AG10803 (cell line): Measurements from ENCODE around the gene C1D.

ENCODE experiments used
- DNase-seq: peaks from one replicate; pipeline ENCODE4 v3.0.0; 2010; ENCODE audit warnings: low read depth
- H3K4me3 ChIP-seq: 2 replicates; pipeline ENCODE4 v1.5.1; 2011; ENCODE audit warnings: mild to moderate bottlenecking, low read length, control low read depth
- CTCF ChIP-seq: conservative IDR thresholded peaks from 2 replicates; pipeline ENCODE4 v1.5.1; 2011; ENCODE audit warnings: mild to moderate bottlenecking, low read length, control low read depth, inconsistent platforms

The C1D gene

DNA sequence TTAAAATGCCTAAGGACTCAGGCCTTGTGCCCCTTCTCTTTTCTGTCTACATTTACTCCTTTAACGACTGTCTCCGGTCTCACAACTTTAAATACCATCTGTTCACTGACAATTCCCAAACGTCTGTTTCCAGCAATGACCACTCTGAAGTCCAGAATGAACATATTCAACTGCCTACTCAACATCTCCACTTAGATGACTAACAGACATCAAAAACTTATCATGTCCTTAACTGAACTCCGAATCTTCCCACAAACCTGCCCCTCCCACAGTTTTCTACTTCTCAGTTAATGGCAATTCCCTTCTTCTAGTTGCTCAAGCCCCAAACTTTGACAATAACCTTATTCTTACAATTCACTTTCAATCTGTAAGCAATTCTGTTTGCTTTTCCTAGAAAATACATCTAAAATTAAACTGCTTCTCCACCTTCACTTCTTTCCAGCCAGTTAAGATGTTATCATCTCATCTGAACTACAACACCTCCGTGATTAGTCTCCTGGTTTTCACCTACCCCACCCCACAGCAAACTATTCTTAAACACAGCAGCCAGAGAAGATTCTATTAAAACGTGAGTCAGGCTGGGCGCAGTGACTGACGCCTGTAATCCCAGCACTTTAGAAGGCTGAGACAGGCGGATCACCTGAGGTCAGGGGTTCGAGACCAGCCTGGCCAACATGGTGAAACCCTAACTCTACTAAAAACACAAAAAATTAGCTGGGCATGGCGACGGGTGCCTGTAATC is 2.8 kb downstream of the C1D start:
- no peak for TF ChIP-seq CTCF
- DNase-seq: peak; percentile 45
- no peak overlapping the region for H3K4me3 ChIP-seq

DNA sequence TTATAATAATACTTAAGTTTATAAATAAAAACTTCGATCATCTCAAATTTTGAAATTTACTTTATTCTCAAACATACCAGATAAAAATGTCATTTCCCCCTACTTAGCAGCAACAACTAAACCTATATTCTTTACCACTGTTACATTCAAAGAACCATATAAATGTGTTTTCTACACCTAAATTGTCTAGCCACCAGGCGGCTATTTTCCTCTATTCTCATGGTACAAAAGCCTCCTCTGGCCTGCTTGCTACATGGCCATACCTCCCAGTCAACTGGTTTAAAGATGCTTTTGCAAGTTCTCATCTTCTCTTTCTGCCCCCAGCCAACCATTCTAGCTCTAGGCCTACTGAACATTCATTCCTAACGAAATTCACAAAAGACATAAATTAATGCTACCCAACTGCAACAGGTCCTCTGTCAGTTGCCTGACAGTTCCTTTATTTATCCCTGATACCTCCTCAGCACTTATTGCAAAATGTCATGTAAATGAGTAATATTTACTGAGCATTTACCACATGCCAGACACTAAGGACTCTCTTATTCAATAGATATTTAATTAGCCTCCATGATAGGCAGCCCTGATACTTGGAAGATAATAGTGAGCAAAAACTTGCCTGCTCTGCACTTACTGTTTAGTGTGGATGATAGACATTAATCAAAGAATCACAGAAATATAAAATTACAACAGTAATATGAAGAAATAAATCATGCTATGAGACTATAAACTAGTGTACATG is 5.0 kb downstream of the C1D start:
- TF ChIP-seq CTCF: no peak
- no peak overlapping the region for H3K4me3 ChIP-seq
- no peak for DNase-seq

DNA sequence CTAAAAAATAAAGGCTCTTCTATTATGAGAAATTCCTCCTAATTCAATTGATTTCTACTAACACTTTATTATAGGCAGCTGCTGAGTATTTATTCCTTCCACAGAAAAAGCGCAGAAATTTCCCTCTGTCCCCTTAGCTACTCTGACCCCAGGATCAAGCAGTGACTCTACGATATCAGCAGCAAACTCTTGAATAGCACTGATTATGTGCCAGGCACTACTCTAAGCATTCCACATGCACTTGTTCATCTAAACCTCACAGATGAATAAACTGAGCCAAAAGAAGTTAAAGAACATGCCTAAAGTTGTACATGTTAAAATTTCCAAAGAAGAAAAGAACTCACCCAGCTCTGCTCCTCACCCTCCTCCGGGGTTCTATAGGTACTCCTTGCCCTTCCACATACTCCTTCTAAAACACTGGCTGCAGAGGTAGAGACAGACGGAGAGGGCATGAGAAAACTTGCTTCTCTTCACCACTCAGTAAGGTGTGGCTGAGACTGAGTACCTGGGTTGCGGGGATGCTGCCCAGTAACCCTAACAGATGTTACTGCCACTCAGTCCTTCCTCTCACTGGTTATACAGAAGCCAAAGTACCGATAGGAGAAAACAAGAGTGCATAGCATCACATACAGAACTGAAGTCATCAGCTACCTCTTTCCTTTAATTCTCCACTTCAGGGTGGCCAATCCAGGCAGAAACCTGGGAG is 9.9 kb downstream of the C1D start:
- DNase-seq: peak; percentile 18
- no peak overlapping the region for H3K4me3 ChIP-seq
- TF ChIP-seq CTCF: no peak

GRCh38 chr2:68050353-68050752 is 12.5 kb downstream of the C1D start:
- TF ChIP-seq CTCF: no peak
- DNase-seq: no peak
- H3K4me3 ChIP-seq: no peak overlapping the region

GRCh38 chr2:68046642-68047240 is 16.1 kb downstream of the C1D start:
- TF ChIP-seq CTCF: no peak
- no peak for DNase-seq
- no peak overlapping the region for H3K4me3 ChIP-seq

- no peak overlapping the region for H3K4me3 ChIP-seq
- DNase-seq: no peak
- TF ChIP-seq CTCF: no peak
These were observed 16.6 kb downstream of the C1D start for GRCh38 chr2:68046224-68046623.
